GM18520 (cell line): ENCODE data around the gene SLC22A7.

Experiments
- ATAC-seq: cut with Tn5 transposase; IDR thresholded peaks from one replicate; pipeline ENCODE4 v1.9.1; 2021; ENCODE audit not compliant: unreplicated experiment

The SLC22A7 gene

DNA sequence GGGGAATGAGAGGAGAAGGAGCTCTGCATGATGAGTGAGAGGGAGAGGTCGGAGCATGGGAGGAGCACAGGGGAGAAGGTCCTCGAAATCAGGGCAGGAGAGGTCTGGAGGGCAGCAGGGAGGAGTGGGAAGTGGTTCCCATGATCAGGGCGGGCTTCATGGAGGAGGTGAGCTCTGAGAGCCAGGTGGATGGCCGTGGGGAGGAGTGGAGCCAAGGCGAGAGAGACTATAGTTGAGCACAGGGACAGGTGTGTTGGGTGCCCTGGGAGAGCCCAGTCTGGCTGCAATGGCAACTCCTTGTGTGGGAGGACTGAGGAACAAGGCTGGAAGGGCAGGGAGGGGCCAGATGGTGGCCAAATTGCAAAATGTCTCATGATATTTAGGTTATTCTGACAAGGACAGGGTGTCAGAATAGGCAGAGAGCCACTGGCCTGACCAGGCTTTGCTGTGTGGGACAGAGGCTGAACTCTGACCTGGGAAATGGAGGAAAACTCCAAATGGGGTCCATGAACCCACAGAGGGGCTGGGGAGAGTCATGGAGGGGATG lies 33.4 kb upstream of the SLC22A7 start:
- ATAC-seq, result no peak

DNA sequence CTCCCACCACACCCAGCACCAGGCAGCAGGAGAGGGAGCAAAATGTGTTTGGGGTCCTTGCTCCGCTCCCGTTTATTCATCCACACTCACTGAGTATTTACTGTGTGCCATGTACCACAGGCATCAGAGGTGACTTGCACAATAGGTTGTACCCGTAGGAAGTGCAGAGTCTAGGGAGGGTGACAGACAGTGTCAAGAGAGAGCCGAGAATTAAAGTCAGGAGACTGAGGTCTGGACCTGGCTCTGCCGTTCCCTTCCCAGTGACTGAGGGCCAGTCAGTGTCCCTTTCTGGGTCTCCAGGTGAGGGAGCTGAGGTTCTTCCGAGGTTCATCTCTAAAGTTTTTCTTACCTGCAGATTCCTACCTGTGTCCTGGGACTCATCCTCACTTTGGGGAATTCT lies 32.5 kb upstream of the SLC22A7 start:
- ATAC-seq, result no peak

DNA sequence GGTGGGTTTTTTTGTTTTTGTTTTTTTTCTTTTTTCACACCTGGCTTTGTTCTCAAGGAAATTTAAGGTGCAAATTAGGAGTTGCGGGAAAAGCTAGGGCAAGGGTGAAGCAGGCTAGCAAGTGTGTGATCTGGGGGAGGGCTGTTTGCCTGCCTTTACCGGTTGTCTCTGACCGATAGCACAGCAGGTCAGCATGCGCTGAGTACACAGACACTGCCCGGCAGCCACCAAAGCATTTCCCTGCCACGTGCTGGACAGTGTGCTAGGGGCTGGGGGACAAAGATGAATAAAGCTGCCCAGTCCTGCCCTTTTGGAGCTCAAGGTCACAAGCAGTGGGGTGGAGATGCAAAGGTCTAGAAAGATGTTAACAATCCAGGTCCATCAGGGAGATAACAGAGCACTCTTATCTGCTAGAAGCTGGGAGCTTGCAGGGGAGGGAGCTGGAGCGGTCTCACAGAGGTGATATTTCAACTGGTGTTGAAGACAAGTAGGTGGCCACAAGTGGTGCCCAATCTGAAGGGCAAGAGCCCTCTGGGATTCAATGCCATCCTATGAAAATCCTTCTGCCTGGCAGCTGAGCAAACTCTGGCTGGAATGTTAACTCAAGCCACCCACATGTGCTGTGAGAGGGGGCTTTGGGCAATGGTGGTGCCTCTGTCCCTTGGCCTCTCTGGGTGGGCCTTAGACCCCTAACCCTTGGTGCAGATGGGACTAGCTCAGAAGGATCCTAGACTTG lies 30.3 kb upstream of the SLC22A7 start:
- no peak for ATAC-seq

DNA sequence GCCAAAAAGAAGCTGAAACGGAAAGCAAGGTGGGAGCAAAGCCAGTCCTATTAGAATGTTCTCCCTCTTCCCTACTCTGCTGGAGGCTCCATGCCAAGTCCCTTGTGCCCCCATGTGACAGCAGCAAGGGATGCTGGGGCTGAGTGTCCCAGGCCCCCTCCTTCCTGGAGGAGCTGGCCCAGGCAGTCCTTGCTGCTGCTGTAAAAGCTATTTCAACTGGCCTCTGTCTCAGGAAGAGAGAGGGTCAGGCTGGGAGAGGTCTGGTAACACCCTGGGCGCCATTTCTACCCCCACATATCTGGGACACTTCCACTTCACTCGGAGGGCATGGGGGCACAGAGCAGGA lies 29.7 kb upstream of the SLC22A7 start:
- ATAC-seq, result no peak

DNA sequence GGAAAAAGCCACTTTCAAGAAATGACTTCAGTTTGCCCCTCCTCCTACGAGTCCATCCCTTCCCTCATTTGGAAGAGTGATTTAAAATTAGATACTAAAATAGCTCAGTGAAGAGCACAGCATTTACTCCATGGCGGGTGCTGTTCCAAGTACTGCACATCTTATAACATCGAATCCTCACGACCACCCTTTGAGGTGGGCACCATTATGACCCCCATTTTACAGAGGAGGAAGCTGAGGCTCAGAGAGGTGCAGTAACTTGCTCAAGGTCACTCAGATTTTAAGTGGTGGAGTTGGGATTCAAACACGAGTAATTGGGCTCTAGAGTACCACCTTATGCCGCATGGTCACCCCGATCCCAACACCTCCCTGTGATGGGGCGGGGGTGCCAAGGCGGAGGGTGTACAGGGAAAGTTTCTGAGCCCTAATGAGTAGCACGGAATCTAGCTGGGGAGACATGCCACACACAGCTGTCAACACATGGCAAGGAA lies 29.2 kb upstream of the SLC22A7 start:
- no peak for ATAC-seq

DNA sequence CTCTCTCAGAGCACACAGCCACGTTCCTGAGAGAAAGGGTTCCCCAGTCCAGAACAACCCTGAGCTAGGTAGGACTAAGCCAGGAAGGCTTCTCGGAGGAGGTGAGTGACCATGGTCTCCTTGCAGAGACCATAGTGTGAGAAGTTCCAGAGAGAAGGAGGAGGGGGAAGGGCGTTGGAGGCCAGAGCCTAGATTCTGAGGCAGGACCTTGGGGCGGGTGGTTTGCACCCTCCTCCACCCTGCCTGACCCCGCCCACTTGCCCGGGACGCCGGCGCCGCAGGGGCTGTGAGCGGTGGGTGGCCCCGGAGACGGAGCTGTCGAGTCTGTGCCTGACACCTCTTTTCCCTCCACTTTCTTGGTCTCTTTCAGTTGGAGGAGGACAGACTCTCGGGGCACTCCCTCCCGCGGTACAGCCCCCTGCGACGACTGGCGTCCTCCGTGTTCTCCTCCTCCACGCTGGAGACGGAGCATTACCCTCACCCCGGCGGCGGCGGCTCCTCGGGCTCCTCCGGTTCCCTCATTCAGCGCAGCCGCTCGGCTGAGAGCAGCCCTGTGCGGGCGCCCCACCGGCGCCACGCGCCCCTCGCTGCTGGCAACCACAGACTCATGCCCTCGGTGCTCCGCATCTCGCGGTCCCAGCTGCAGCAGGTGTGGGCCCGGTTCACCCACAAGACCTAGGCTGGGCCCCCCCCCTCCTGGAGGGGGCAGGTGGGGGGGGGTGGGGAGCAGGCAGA lies 28.6 kb upstream of the SLC22A7 start:
- no peak for ATAC-seq

DNA sequence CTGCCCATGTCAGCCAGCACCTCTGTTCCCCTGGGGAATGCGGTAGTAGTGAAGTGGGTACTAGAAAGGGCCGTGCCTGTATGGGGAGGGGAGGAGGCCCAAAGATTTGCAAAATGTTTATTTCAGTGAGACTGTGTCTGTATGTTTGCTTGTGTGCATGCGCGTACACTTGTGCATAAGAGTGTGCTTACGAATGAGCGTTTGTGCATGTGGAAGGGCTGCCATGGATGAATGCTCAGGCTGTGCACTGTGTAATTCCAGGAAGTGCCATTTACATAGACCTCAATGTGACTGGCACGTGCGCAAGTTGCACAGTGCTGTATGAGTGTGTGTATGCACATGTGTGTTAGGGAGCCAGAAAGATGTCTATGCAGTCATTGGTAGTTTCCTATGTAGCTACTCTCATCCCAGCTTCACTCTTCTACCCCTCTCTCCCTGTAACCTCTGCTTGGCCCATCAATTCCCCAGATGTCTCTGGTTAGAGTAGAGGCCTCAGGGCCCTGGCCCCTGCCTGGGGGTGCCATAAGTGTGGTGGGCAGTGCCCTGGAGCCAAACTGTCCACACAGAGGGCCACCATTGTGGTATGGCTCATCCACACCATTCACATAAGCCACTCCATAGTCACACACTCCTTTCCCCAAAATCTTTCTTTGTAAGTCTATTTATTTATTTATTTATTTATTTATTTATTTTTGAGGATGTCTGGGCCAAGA lies 26.8 kb upstream of the SLC22A7 start:
- no peak for ATAC-seq

DNA sequence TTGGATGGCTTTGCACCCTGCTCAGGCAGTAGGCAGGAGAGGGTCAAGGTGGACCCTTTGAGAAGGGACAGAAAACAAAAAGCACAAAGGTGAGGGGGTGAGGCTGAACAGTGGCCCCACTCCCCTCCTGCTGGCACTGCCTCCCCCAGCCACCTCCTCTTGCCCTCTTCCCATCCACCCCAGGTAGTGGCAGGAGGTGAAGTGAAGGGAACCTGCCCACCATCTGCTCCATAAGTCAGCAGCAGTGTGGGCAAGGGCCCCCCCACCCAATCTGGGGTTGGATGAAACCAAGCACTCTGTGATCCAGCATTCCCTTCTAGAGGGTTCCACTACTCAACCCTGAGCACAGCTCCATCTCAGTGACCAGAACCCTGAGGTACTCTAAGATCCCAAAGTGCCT lies 26.1 kb upstream of the SLC22A7 start:
- ATAC-seq, result no peak

DNA sequence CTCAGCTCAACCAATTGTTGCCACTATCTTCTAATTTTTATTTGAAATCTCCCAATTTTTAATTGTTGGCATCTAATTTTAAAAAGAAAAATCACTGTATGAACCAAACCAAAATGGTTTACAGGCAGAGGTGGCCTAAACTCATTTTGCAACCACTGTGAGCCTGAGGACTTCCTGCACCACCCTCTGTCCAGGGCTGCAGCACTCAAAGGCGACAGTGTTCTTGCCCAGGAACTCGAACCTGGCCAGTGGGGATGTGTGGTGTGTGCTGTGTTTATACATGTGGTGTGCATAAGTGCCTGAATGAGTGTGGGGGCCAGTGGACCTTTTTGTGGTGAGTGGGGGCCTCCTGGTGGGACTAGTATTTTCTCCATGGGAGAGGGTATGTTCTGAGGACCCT lies 24.4 kb upstream of the SLC22A7 start:
- ATAC-seq, result no peak

DNA sequence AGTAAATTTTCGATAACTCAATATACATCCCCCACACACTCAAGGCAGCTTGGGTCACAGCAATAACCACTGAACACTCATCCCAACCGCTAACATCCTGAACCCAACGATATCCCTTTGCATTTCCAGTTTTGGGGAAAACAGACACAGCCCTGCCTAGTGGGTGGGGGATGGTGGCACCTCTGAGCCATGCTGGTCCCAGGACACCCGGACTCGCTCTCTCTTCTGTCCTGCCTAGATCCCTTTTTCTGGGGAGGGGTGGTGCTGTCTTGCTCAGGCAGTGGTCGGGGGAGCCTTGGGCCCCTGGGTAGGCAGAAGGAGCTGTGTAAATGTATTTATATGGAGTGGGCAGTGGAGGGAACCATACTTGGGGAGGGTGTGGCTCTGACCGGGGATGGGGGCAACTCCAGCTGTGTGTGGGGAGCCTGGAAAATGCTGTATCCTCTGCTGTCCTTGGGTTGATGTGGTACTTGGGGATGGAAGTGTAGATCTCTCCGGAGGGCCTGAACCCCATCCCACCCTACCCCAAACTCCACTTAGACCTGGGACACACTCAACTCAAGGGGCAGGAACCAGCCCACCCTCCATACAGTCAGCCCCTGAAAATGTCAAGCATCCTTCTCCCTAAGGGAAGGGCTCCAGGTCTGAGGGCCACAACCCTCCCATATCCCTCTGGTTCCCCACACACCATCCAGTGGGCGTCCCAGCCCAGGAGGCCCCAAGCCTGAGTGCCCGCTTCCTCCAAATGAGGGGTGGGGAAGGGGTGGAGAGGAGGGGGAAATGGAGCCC lies 23.7 kb upstream of the SLC22A7 start:
- no peak for ATAC-seq

DNA sequence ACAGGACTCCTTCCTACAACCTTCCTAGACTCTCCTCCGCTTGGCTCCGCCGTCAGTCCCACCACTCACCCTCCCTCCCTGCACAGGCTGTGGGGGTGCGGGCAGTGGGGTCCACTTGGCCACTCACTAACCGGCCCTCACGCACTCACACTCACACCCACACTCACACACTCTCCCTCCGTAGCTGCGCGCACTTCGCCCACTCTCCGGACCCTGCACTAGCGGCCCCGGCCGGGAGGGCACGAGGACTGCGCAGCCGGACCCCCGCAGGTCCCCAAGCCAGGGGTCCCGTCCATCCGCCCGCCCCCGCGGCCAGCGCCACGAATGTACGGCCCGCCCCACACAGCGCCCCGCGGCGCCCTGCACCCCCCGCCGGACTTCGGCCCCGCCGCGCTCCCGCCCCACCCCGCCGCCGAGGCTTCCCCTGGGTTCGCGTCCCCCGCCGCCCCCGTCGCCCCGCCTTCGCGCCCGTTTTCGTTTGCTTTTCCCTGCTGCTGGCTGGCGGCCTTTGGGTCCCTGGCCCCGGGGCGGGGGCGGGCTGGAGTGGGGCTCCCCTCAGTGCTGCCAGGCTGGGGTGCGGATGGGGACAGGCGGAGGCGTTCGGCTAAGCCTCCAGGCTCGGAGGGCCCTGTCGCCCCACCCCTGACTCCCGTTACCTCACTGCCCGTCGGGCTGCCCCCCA lies 23.0 kb upstream of the SLC22A7 start:
- ATAC-seq, result no peak

DNA sequence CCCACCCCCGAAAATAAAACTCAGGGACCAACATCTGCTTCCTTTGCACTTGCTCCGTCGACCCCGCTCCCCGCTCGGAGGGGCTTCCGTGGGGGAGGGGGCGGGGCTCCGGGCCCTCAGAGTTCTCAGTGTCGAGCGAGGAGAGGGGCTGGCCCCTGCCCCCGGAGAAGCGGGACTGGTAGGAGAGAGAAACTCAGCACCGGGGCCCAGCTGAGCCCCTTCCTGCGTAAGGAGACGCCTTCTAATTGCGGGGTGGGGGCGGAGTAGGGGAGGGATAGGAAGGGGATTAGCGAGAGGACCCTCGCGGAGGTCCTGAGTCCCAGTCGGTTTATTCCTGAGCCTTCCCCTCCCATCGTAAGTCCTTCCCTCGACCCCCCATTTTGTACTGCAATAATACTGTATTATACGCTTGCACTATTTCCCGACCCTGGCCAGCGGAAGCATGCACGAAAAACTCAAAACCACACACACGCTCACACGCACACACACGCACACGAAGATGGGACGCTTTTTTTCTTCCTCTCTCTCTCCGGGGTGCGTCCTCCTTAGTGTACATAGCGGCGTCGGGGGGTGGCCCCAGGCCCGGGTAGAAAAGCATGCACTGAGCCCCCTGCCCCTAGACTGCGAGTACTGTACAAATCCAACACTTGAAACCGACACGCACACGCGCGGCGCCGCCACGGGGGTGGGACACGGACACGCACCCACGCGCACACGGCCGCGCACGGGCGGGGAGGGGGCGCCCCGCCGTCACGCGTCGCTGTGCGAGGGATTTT lies 22.1 kb upstream of the SLC22A7 start:
- ATAC-seq, result no peak

DNA sequence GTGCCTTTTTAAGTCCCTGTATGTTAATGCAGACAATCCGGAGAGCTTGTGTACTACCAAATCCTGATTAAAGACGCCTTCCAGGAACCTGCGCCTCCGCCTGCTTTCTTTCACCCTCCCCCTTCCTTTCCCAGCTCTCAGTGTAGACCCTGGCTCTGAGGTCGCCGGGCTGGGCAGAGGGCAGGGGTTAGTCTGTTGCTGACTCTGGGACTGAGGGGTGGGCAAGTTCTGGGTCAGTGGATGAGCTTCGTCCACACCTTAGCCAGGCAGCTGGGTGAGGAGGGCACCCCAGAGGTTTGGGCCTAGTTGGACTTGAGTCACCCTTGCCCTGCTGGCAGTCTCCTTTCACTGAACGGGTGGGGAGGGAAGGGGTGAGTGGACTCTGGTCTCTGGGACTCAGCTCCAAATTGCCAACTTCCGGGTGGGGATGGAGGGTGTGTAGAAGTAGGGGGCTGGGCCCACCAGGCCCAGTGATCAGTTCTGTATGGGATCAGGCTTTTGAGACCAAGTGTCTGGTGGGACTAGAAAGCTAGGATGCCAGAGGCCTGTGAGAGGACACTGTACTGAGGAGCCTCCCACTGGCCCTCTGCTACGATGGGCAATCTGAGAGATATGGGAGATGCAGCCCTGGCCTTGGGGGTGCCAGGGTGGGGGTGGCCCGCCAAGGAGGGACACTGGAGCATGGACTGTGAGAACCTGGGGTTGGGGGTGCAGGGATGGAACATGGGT lies 21.3 kb upstream of the SLC22A7 start:
- no peak for ATAC-seq

DNA sequence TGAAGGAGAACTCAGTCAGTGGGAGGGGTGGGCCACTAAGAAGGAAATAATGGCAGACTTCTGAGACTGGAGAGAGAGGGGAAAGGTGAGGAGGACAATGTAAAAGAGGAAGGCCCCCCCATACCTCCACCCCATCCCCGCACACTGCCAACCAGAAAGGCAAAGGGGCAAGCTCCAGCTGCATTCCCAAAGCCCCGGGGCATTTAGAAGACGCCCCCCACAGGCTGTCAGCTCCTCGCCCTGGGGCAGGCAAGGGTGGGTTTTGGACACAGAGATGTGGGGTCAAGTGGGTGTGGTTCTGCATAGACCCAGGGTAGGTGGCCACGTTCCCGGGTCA lies 20.8 kb upstream of the SLC22A7 start:
- no peak for ATAC-seq

DNA sequence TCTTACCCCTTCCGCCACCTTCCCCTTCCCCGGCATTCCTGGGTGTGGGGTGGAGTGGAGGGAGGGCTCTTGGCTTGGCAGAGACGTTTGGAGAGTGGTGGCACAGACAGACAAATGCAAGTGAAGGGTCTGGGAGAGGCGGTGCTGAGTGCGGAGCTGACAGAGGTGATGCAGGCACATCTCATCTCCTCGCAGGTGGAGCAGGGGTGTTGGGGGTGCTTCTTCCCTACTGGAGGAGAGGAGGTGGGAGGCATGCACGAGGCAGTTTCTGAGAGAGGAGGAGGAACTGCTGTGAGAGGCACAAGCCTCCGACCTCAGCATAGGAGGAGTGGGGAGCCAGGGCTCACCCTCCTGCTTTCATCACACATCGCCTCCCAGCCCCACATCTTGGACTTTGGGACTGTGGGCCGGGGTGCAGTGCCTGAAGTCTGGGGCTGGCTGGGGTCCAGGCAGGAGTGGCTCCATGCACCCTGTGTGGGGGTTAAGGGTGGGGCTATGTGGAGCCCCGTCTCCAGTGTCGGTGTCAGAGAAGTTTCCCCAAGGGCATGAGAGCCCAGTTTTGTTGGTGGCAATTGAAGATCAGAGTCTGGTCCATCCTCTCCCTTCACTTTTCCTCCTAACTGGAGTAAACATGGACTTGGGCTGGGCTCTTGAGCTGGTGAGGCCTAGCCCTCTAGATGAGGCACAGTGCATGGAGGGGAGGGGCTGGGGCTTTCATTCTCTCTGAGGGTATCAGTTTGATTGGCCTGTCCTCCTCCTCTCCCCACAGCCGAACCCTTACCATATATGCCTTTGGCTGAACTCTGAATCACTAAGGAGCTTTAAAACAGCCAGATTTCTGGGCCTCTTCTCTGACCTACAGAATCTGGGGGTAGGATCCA lies 20.2 kb upstream of the SLC22A7 start:
- no peak for ATAC-seq

DNA sequence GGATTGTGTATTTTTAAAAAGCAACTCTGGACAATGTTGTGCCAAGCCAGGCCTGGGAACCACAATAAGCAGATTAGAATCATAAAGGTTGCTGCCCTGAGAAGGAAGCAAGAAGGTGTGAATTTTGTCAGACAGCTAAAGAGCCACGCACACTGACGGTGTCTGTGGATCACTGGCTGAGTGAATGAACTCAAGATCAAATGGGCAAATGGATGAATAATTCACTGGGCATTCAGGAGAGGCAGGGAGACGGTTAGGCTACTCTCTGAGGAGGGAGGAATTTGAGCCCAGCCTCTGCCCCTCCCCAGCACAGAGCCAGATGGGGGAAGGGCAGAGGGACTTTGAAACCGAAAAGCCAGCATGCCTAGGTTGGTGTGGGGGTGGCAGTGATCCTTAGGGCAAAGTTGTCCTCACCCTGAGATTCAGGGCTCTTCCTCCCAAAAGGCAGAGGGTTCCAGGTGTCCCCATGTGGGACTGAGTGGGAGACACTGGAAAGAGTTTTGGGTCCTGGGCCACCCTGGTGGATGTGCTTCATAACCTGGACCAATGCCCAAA lies 19.5 kb upstream of the SLC22A7 start:
- no peak for ATAC-seq

DNA sequence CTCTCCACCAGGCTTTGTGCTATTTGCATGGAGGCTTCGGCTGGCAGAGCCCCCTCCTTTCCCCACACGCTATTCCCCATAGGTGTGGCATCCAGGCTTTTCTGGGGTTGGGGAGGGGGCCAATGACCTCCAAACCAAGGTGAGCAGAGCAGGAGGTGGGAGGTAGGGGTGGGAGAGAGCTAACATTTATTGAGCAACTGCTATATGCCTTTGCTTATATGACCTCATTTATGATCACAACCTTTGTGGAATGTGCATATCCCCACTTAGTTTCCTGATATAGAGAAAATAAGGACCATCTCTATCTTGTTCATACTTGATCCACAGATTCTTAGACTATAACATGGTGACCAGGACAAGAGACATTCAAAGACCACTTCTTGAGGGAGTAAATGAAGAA lies 17.8 kb upstream of the SLC22A7 start:
- no peak for ATAC-seq

DNA sequence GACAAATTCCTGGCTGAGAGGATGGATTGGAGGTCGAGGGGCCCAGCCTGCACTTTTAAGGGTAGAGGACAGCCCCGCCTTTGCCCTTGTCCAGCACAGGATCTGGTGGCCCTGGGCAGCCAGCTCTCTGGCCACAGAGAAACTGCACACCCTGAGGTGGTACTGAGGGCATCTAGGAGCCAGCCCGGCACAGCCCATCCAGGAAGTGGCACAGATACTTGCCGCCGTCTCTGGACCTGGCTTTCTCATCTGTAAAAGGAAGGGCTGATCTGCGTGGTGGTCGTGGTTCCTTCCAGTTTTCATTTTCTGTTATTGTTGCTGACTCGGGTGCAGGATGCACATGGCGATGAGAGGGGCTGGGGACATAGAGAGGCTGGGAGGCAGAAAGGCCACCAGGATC lies 16.0 kb upstream of the SLC22A7 start:
- no peak for ATAC-seq
